Measurements from ENCODE around the gene CGREF1.

DNA sequence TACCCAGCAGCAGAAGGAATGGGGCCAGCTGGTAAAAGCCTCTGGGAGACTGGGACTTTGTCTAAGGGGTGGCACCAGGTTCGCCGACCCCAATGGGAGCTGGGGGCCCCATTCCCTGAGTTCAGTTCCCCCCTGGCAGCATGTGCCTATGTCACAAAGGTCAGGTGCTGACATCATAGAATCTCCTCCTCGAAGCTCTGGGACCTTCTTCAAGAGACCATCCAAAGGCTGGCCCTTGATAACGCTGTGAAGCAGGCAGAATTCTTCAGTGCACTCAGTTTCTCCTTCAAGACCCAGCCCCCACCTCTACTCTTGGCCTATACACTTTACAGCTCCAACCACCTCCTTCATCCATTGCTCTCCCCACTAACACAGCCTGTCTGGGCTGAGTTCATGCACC lies 20.4 kb upstream of the CGREF1 start, which contains the start of gene PRR30:
- TF ChIP-seq CTCF (IDR thresholded peaks at IDR 0.05) (no peak), EZH2 (IDR thresholded peaks at IDR 0.05; ENCODE audit: borderline replicate concordance, insufficient read depth, low read depth, low read length, poor library complexity, severe bottlenecking) (no peak)
